Neuron (in vitro differentiated cells): Measurements from ENCODE around the gene KRT1.

ENCODE experiments used
- H2AFZ ChIP-seq: one replicate; pipeline ENCODE4 v1.6.1; 2013; ENCODE audit warnings: low read depth, mild to moderate bottlenecking, inconsistent platforms, low read length, moderate library complexity
- H3K27me3 ChIP-seq: one replicate; pipeline ENCODE4 v1.6.1; 2013; ENCODE audit warnings: low read length; ENCODE audit not compliant: insufficient read depth
- H3K36me3 ChIP-seq: one replicate; pipeline ENCODE4 v1.6.1; 2013; ENCODE audit warnings: low read length; ENCODE audit not compliant: insufficient read depth
- H3K4me1 ChIP-seq: one replicate; pipeline ENCODE4 v1.6.1; 2013; ENCODE audit warnings: low read length; ENCODE audit not compliant: insufficient read depth
- H3K4me3 ChIP-seq: 2 replicates; pipeline ENCODE4 v1.5.1; 2013; ENCODE audit warnings: mild to moderate bottlenecking, low read length, moderate library complexity
- H3K9me3 ChIP-seq: one replicate; pipeline ENCODE4 v1.6.1; 2013; ENCODE audit warnings: low read length

The KRT1 gene

GRCh38 chr12:52631676-52632459 is 48.3 kb downstream of the KRT1 start:
- Histone ChIP-seq H3K36me3 (no peaks in the 10 kb centered on the region), H3K4me1 (no peaks in the 10 kb centered on the region), H3K27me3 (no peaks in the 10 kb centered on the region), H2AFZ (no peak overlapping the region), H3K4me3 (no peak overlapping the region), H3K9me3 (no peaks in the 10 kb centered on the region)

GRCh38 chr12:52631264-52631663 is 48.9 kb downstream of the KRT1 start:
- no peaks in the 10 kb centered on the region for H3K27me3 ChIP-seq
- no peaks in the 10 kb centered on the region for H3K36me3 ChIP-seq
- H3K4me1 ChIP-seq: no peaks in the 10 kb centered on the region
- no peaks in the 10 kb centered on the region for H3K9me3 ChIP-seq
- H2AFZ ChIP-seq: no peak overlapping the region
- no peak overlapping the region for H3K4me3 ChIP-seq

- Histone ChIP-seq H2AFZ (no peak overlapping the region), H3K4me3 (no peak overlapping the region), H3K36me3 (no peaks in the 10 kb centered on the region), H3K4me1 (no peaks in the 10 kb centered on the region), H3K27me3 (no peaks in the 10 kb centered on the region), H3K9me3 (no peaks in the 10 kb centered on the region)
Observed at GRCh38 chr12:52630599-52631200, 49.5 kb downstream of the KRT1 start.

- no peak overlapping the region for H3K4me3 ChIP-seq
- H3K9me3 ChIP-seq: no peaks in the 10 kb centered on the region
- H2AFZ ChIP-seq: no peak overlapping the region
- no peaks in the 10 kb centered on the region for H3K36me3 ChIP-seq
- no peaks in the 10 kb centered on the region for H3K27me3 ChIP-seq
- H3K4me1 ChIP-seq: no peaks in the 10 kb centered on the region
Observed at GRCh38 chr12:52630008-52630500, 50.2 kb downstream of the KRT1 start.

- Histone ChIP-seq H3K4me3 (no peak overlapping the region), H3K36me3 (no peaks in the 10 kb centered on the region), H3K4me1 (no peaks in the 10 kb centered on the region), H2AFZ (no peak overlapping the region), H3K9me3 (no peaks in the 10 kb centered on the region), H3K27me3 (no peaks in the 10 kb centered on the region)
Observed at GRCh38 chr12:52629281-52630007, 50.8 kb downstream of the KRT1 start.

- Histone ChIP-seq H3K27me3 (no peaks in the 10 kb centered on the region), H3K4me3 (no peak overlapping the region), H3K36me3 (no peaks in the 10 kb centered on the region), H3K4me1 (no peaks in the 10 kb centered on the region), H2AFZ (no peak overlapping the region), H3K9me3 (no peaks in the 10 kb centered on the region)
Observed at GRCh38 chr12:52628841-52629240, 51.4 kb downstream of the KRT1 start.

GRCh38 chr12:52628111-52628507 is 52.1 kb downstream of the KRT1 start:
- Histone ChIP-seq H3K9me3 (no peaks in the 10 kb centered on the region), H3K4me1 (no peaks in the 10 kb centered on the region), H3K36me3 (no peaks in the 10 kb centered on the region), H3K27me3 (no peaks in the 10 kb centered on the region), H2AFZ (no peak overlapping the region), H3K4me3 (no peak overlapping the region)

- H3K36me3 ChIP-seq: no peaks in the 10 kb centered on the region
- H3K4me1 ChIP-seq: peaks cover 4% of the 10 kb centered on the region
- H2AFZ ChIP-seq: no peak overlapping the region
- H3K9me3 ChIP-seq: no peaks in the 10 kb centered on the region
- no peaks in the 10 kb centered on the region for H3K27me3 ChIP-seq
- no peak overlapping the region for H3K4me3 ChIP-seq
Observed at GRCh38 chr12:52627395-52628110, 52.7 kb downstream of the KRT1 start.
